HG03196 (cell line): ENCODE results near the gene GIMAP1.
"Not testable (repeated sequence)": the region's sequence is repeated elsewhere in the genome, so short reads cannot be mapped to it uniquely, and the experiment has no call there.

ENCODE experiments used
- ATAC-seq: cut with Tn5 transposase; IDR thresholded peaks from one replicate; pipeline ENCODE4 v1.9.1; 2021; ENCODE audit not compliant: unreplicated experiment

GIMAP1 gene

GRCh38 chr7:150716368-150716767, at the start of gene GIMAP1:
Gene GIMAP1 (plus strand): TSS chr7:150716613. CDS start chr7:150719048, 2,435 bp downstream.
- ATAC-seq, result peak; percentile 79

- ATAC-seq, result peak; percentile 77
Measured at GRCh38 chr7:150668472-150668911, 47.9 kb upstream of the GIMAP1 start.

- no peak for ATAC-seq
Measured at GRCh38 chr7:150668977-150669376, 47.4 kb upstream of the GIMAP1 start.

GRCh38 chr7:150671798-150672585, 44.4 kb upstream of the GIMAP1 start:
- ATAC-seq, result not testable (repeated sequence)

- ATAC-seq, result no peak
Measured at GRCh38 chr7:150675714-150676113, 40.7 kb upstream of the GIMAP1 start.

GRCh38 chr7:150676276-150676675, 40.1 kb upstream of the GIMAP1 start:
- ATAC-seq, result not testable (repeated sequence)

- ATAC-seq, result not testable (repeated sequence)
Measured at GRCh38 chr7:150676854-150677253, 39.6 kb upstream of the GIMAP1 start.

GRCh38 chr7:150678601-150679000, 37.8 kb upstream of the GIMAP1 start:
- not testable (repeated sequence) for ATAC-seq

- ATAC-seq, result not testable (repeated sequence)
Measured at GRCh38 chr7:150680364-150680763, 36.0 kb upstream of the GIMAP1 start.

- ATAC-seq, result peak; percentile 95
Measured at GRCh38 chr7:150685219-150686029, 31.0 kb upstream of the GIMAP1 start, which contains the start of gene GIMAP2. Gene GIMAP2 (plus strand): TSS chr7:150685706. CDS start chr7:150687060, 1,354 bp downstream.

- ATAC-seq, result peak; percentile 27
Measured at GRCh38 chr7:150686030-150686631, 30.3 kb upstream of the GIMAP1 start.

- no peak for ATAC-seq
Measured at GRCh38 chr7:150688630-150689029, 27.8 kb upstream of the GIMAP1 start.

GRCh38 chr7:150695654-150696053, 20.8 kb upstream of the GIMAP1 start:
- ATAC-seq, result no peak

- ATAC-seq, result no peak
Measured at GRCh38 chr7:150703209-150703608, 13.2 kb upstream of the GIMAP1 start.

GRCh38 chr7:150715293-150715692, 1.1 kb upstream of the GIMAP1 start:
- ATAC-seq, result no peak

GRCh38 chr7:150715738-150716137, 675 bp upstream of the GIMAP1 start:
- ATAC-seq, result no peak

- ATAC-seq, result no peak
Measured at GRCh38 chr7:150716939-150717338, 526 bp downstream of the GIMAP1 start.

GRCh38 chr7:150717814-150718420, 1.5 kb downstream of the GIMAP1 start:
- ATAC-seq, result no peak

- no peak for ATAC-seq
Measured at GRCh38 chr7:150719436-150719835, 3.0 kb downstream of the GIMAP1 start.

- no peak for ATAC-seq
Measured at GRCh38 chr7:150719960-150720891, 3.8 kb downstream of the GIMAP1 start.
